Activated CD4-positive, CD25-positive, alpha-beta regulatory T cell treated with anti-CD3 and anti-CD28 coated beads, Interleukin-2, amount 50 U/mL, for 24 hours (primary cell): ENCODE measurements around the gene FRMD1.

ENCODE experiments used
- ATAC-seq, 2 donors: fragments of 150-1000 bp; cut with Tn5 transposase; one replicate each; pipeline ENCODE4 v1.10.0; 2021; ENCODE audit warnings: mild to moderate bottlenecking in 1 of 2, moderate library complexity in 1 of 2

The FRMD1 gene

GRCh38 chr6:168022488-168023321 is 56.3 kb downstream of the FRMD1 start:
- no peak for ATAC-seq

- no peak for ATAC-seq
Measured at GRCh38 chr6:168021581-168021980, 57.4 kb downstream of the FRMD1 start.

GRCh38 chr6:168020242-168020641 is 58.8 kb downstream of the FRMD1 start:
- no peak for ATAC-seq

- no peak for ATAC-seq
Measured at GRCh38 chr6:168018664-168019063, 60.3 kb downstream of the FRMD1 start.

- ATAC-seq, result no peak
Measured at GRCh38 chr6:168017629-168018028, 61.4 kb downstream of the FRMD1 start.

- no peak for ATAC-seq
Measured at GRCh38 chr6:168016721-168017525, 62.1 kb downstream of the FRMD1 start.

GRCh38 chr6:168016176-168016620 is 62.8 kb downstream of the FRMD1 start:
- ATAC-seq, result no peak

- ATAC-seq, result no peak
Measured at GRCh38 chr6:168015482-168016175, 63.4 kb downstream of the FRMD1 start.

GRCh38 chr6:168015009-168015408 is 64.0 kb downstream of the FRMD1 start:
- no peak for ATAC-seq

- ATAC-seq, result no peak
Measured at GRCh38 chr6:168014428-168014827, 64.6 kb downstream of the FRMD1 start.

GRCh38 chr6:168013250-168013915 is 65.6 kb downstream of the FRMD1 start:
- ATAC-seq, result no peak

GRCh38 chr6:168012431-168013249 is 66.4 kb downstream of the FRMD1 start:
- no peak for ATAC-seq

- ATAC-seq, result no peak
Measured at GRCh38 chr6:168011291-168011690, 67.7 kb downstream of the FRMD1 start.

GRCh38 chr6:168009331-168009730 is 69.7 kb downstream of the FRMD1 start:
- ATAC-seq, result no peak

- no peak for ATAC-seq
Measured at GRCh38 chr6:168007592-168008338, 71.2 kb downstream of the FRMD1 start.

- ATAC-seq, result no peak
Measured at GRCh38 chr6:168005796-168006195, 73.2 kb downstream of the FRMD1 start.

- no peak for ATAC-seq
Measured at GRCh38 chr6:168004945-168005344, 74.1 kb downstream of the FRMD1 start.

- ATAC-seq, result no peak
Measured at GRCh38 chr6:168004023-168004422, 75.0 kb downstream of the FRMD1 start.
